H1 (cell line): Measurements from ENCODE around the gene CHST2. TPM values are rescaled to one million over a fixed set of nuclear protein-coding genes. Genes with fewer than 3 reads are reported as not detected.

Experiments used
- CTCF ChIA-PET: fragments of 300-600 bp; sonication (Branson Sonifier 250); formaldehyde crosslinking; loops from one replicate; lab custom pipeline; 2021; ENCODE audit not compliant: partially characterized antibody; lab: Charles Lee
- POLR2A ChIA-PET: fragments of 300-600 bp; sonication (Branson Sonifier 250); formaldehyde crosslinking; loops from one replicate; lab custom pipeline; 2021; ENCODE audit warnings: inconsistent platforms; ENCODE audit not compliant: partially characterized antibody; lab: Charles Lee
- DNase-seq, 2 experiments: peaks; one replicate each; pipeline versions ENCODE4 v3.0.0 to v3.0.0-alpha.2; 2010 to 2022; ENCODE audit warnings: low spot score in 2 of 2, low read depth in 1 of 2, mixed read lengths in 1 of 2
- FAIRE-seq: peaks from 2 replicates; lab custom pipeline; 2011; peaks lifted over from hg19 to GRCh38; lab: Jason Lieb, UNC
- H2AFZ ChIP-seq: 2 replicates; pipeline ENCODE4 v1.8.1; 2012; ENCODE audit warnings: low read length, inconsistent platforms
- H2AK5ac ChIP-seq: 2 replicates; pipeline ENCODE4 v1.6.1; 2013; ENCODE audit warnings: low read depth, low read length
- H2BK120ac ChIP-seq: replicated peaks from 2 replicates; pipeline ENCODE3; 2013; ENCODE audit warnings: low read depth, low read length, inconsistent platforms
- H2BK12ac ChIP-seq: 2 replicates; pipeline ENCODE4 v1.6.1; 2013; ENCODE audit warnings: low read depth, low read length
- H2BK15ac ChIP-seq: 2 replicates; pipeline ENCODE4 v1.6.1; 2013; ENCODE audit warnings: low read length
- H2BK20ac ChIP-seq: 2 replicates; pipeline ENCODE4 v1.6.1; 2013; ENCODE audit warnings: low read length
- H2BK5ac ChIP-seq: 2 replicates; pipeline ENCODE4 v1.6.1; 2013; ENCODE audit warnings: low read depth, low read length
- H3K14ac ChIP-seq: 2 replicates; pipeline ENCODE4 v1.6.1; 2013; ENCODE audit warnings: inconsistent platforms; ENCODE audit not compliant: insufficient read length
- H3K18ac ChIP-seq: 2 replicates; pipeline ENCODE4 v1.6.1; 2013; ENCODE audit warnings: low read length; ENCODE audit errors: extremely low read depth
- H3K23ac ChIP-seq: 2 replicates; pipeline ENCODE4 v1.6.1; 2013; ENCODE audit warnings: inconsistent platforms; ENCODE audit not compliant: insufficient read length
- H3K23me2 ChIP-seq: 2 replicates; pipeline ENCODE4 v1.6.1; 2013; ENCODE audit warnings: low read depth, low read length
- H3K27ac ChIP-seq: 2 replicates; pipeline ENCODE4 v1.6.1; 2011; ENCODE audit warnings: low read depth, low read length, inconsistent platforms
- H3K27me3 ChIP-seq, 4 experiments: replicated peaks in 1 of 4; 1 replicate in 1 of 4; 2 replicates in 3 of 4; pipeline versions ENCODE4 v1.6.1 to v1.8.1; 2011 to 2013; ENCODE audit warnings: low read length in 3 of 4, mild to moderate bottlenecking in 3 of 4, inconsistent platforms in 2 of 4, mixed read lengths in 2 of 4, moderate library complexity in 1 of 4; ENCODE audit not compliant: control insufficient read depth in 3 of 4, insufficient read depth in 3 of 4; ENCODE audit errors: extremely low read depth in 1 of 4
- H3K36me3 ChIP-seq, 4 experiments: 2 replicates each; pipeline versions ENCODE4 v1.6.1 to v1.8.1; 2011 to 2013; ENCODE audit warnings: mild to moderate bottlenecking in 4 of 4, low read length in 3 of 4, moderate library complexity in 2 of 4, control low read depth in 1 of 4, inconsistent platforms in 1 of 4; ENCODE audit not compliant: insufficient read depth in 4 of 4, control insufficient read depth in 2 of 4
- H3K4ac ChIP-seq: replicated peaks from 2 replicates; pipeline ENCODE3; 2013; ENCODE audit warnings: low read length, low read depth, mixed read lengths, inconsistent platforms; ENCODE audit not compliant: insufficient read length
- H3K4me1 ChIP-seq, 4 experiments: replicated peaks in 1 of 4; 1 replicate in 1 of 4; 2 replicates in 3 of 4; pipeline versions ENCODE4 v1.6.1 to v1.8.1; 2011 to 2013; ENCODE audit warnings: low read length in 3 of 4, inconsistent platforms in 2 of 4, mixed read lengths in 1 of 4; ENCODE audit not compliant: insufficient read depth in 4 of 4, control insufficient read depth in 3 of 4
- H3K4me2 ChIP-seq, 2 experiments: 2 replicates each; pipeline versions ENCODE4 v1.6.1 to v1.8.1; 2011 to 2013; ENCODE audit warnings: low read depth in 2 of 2, low read length in 2 of 2, control low read depth in 1 of 2, inconsistent platforms in 1 of 2, mild to moderate bottlenecking in 1 of 2; ENCODE audit not compliant: insufficient read depth in 1 of 2
- H3K4me3 ChIP-seq, 4 experiments: fragments of 200-600, 300-600 bp in 1 of 4; sonication (generic), shearing (Covaris generic), sonication (Bioruptor Twin) in 1 of 4; 2 replicates each; pipeline versions ENCODE4 v1.5.1 to v1.8.1; 2011 to 2016; ENCODE audit warnings: low read length in 4 of 4, low read depth in 3 of 4, control low read depth in 2 of 4, inconsistent platforms in 2 of 4, mild to moderate bottlenecking in 2 of 4, mixed read lengths in 1 of 4, moderate library complexity in 1 of 4; ENCODE audit not compliant: insufficient read depth in 2 of 4; ENCODE audit errors: extremely low read depth in 1 of 4
- H3K56ac ChIP-seq: replicated peaks from 2 replicates; pipeline ENCODE3; 2013; ENCODE audit warnings: low read depth, mild to moderate bottlenecking, mixed read lengths, low read length, inconsistent platforms; ENCODE audit not compliant: insufficient read length
- H3K79me1 ChIP-seq: 2 replicates; pipeline ENCODE4 v1.6.1; 2013; ENCODE audit warnings: low read depth, low read length, control low read depth
- H3K79me2 ChIP-seq, 2 experiments: 2 replicates each; pipeline versions ENCODE4 v1.6.1 to v1.8.1; 2012 to 2013; ENCODE audit warnings: low read length in 2 of 2, mild to moderate bottlenecking in 2 of 2, inconsistent platforms in 1 of 2; ENCODE audit not compliant: insufficient read depth in 2 of 2, control insufficient read depth in 1 of 2
- H3K9ac ChIP-seq, 4 experiments: replicated peaks in 1 of 4; 1 replicate in 1 of 4; 2 replicates in 3 of 4; pipeline versions ENCODE4 v1.6.1 to v1.8.1; 2011 to 2013; ENCODE audit warnings: low read depth in 3 of 4, low read length in 3 of 4, control low read depth in 2 of 4, mild to moderate bottlenecking in 2 of 4, moderate library complexity in 2 of 4, inconsistent platforms in 1 of 4; ENCODE audit errors: extremely low read depth in 1 of 4
- H3K9me3 ChIP-seq, 2 experiments: 2 replicates each; pipeline versions ENCODE4 v1.6.1 to v1.8.1; 2012 to 2013; ENCODE audit warnings: mild to moderate bottlenecking in 2 of 2, moderate library complexity in 2 of 2, control low read depth in 1 of 2, inconsistent platforms in 1 of 2, low read depth in 1 of 2, low read length in 1 of 2, mixed read lengths in 1 of 2; ENCODE audit not compliant: insufficient read depth in 2 of 2
- H4K20me1 ChIP-seq, 2 experiments: replicated peaks in 1 of 2; 2 replicates each; pipeline versions ENCODE3 to v1.8.1; 2011 to 2013; ENCODE audit warnings: inconsistent platforms in 2 of 2, low read length in 2 of 2, mild to moderate bottlenecking in 1 of 2; ENCODE audit not compliant: insufficient read depth in 2 of 2, control insufficient read depth in 1 of 2
- H4K5ac ChIP-seq: 2 replicates; pipeline ENCODE4 v1.6.1; 2013; ENCODE audit warnings: low read length, low read depth, mixed read lengths, inconsistent platforms; ENCODE audit not compliant: insufficient read length
- H4K8ac ChIP-seq: 2 replicates; pipeline ENCODE4 v1.8.0; 2013; ENCODE audit warnings: mild to moderate bottlenecking, moderate library complexity, low read length, inconsistent platforms; ENCODE audit not compliant: insufficient read depth; ENCODE audit errors: extremely low read depth
- H4K91ac ChIP-seq: replicated peaks from 2 replicates; pipeline ENCODE3; 2013; ENCODE audit warnings: low read length, mixed read lengths, inconsistent platforms; ENCODE audit not compliant: insufficient read length
- ASH2L ChIP-seq: fragments of 200-600, 300-600 bp; sonication (generic); IDR thresholded peaks from one replicate; pipeline ENCODE4 v1.7.1; 2017; ENCODE audit warnings: low read length
- FOSL1 ChIP-seq: IDR thresholded peaks from 2 replicates; pipeline ENCODE4 v1.6.1; 2011; ENCODE audit warnings: mild to moderate bottlenecking, low read depth, low read length, moderate library complexity; ENCODE audit not compliant: insufficient read depth
- NANOG ChIP-seq: IDR thresholded peaks from 2 replicates; pipeline ENCODE4 v1.6.1; 2011; ENCODE audit warnings: low read length, low read depth, mild to moderate bottlenecking, inconsistent platforms; ENCODE audit not compliant: insufficient read depth, poor library complexity, severe bottlenecking
- RFX5 ChIP-seq: IDR thresholded peaks from 2 replicates; pipeline ENCODE4 v1.6.1; 2011; ENCODE audit warnings: low read depth, low read length, improper control_type of control experiment, borderline replicate concordance
- SP2 ChIP-seq: IDR thresholded peaks from 2 replicates; pipeline ENCODE4 v1.6.1; 2012; ENCODE audit warnings: mild to moderate bottlenecking, low read length, inconsistent platforms
- WGBS, 2 experiments: shearing (Covaris generic) in 1 of 2; methylation state at CpG; one replicate each; pipeline versions ENCODE4 v1.1.6 to v1.1.7; 2013 to 2015; ENCODE audit warnings: low lambda C conversion rate in 2 of 2, mixed read lengths in 2 of 2, inconsistent platforms in 1 of 2, low coverage in 1 of 2, missing lambda C conversion rate in 1 of 2; ENCODE audit not compliant: insufficient replicate concordance in 2 of 2, insufficient coverage in 1 of 2, insufficient read length in 1 of 2; ENCODE audit errors: extremely low coverage in 1 of 2, missing lambda C conversion rate in 1 of 2; 5-methylcytosine and 5-hydroxymethylcytosine counted together
- polyA plus RNA-seq, 7 experiments: library from polyadenylated mRNA; depleted of rRNA in 3 of 7; stranded (reverse) in 5 of 7; unstranded in 2 of 7; fragments of >200 nt in 5 of 7; fragments of 200-250 nt in 2 of 7; gene quantifications; 1 replicate in 5 of 7; 2 replicates in 1 of 7; 4 replicates in 1 of 7; pipeline versions ENCODE4 v1.2.1 to v1.2.3, GENCODE V29; 2011 to 2013; ENCODE audit warnings: missing spikeins in 2 of 7, mixed read lengths in 2 of 7
- total RNA-seq: library from RNA; stranded (reverse); fragmentation: NEBNext Ultra II Directional; extraction: Animal tissue kit (Norgen Biotek cat#: 25700); gene quantifications from 2 replicates; pipeline ENCODE4 v1.2.1, GENCODE V29; 2021

Gene CHST2
- total and polyA plus RNA-seq, 2 of the 8 experiments (the other 6 are each of a cell fraction or from before 2014, with no cell fraction given) = 3.2 to 15.1 TPM

DNA sequence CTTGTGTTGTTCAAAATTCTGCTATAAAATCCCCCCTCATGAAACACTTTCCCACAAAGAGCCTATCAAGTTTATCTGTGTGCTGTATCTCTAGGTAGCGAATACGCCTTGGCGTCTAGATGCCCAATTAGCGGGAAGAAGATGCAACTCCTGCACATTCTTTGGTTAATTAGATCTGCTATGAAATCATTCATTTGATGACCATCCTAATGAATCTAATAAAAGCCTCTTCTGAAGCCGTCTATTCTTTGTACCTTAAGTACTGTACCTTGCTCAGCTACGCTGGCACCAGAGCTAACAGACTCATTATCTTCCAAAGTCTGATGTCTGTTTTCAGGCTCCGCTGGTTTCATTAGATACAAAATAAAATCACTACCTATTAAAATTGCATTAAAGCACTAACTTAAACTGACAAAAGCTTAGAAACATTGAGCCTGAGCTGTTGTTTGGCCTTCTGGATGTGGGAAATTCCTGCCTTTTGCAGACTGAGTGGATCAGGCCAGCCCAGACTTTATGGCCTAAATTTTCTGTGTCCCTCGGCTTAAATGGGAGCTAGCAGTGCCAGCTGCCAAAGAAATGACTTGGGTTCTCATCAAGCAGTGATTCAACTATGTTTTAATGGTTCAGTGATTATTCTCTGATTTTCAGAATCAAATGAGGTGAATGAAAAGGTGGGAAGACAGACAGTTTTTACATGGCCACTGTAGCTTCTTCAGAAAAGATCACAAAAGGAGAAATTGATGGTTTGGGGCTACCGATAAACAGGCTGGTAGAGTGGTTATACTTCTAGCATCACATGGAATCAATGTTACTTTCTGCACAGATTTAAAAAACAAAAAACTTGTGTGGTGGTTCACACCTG lies 28.4 kb upstream of the CHST2 start:
- POLR2A ChIA-PET = interaction anchor here (1.6 kb wide), 1 partner anchor 16 kb away, joined by 3 read pairs; no protein-coding TSS in a partner anchor
- no peak overlapping the region for H2BK120ac ChIP-seq
- H3K9ac ChIP-seq = no peak overlapping the region
- no peak overlapping the region for H3K14ac ChIP-seq
- no peak for FAIRE-seq
- no peak overlapping the region for H4K91ac ChIP-seq
- no peaks in the 10 kb centered on the region for H3K79me2 ChIP-seq
- peaks cover 0 to 4% of the 10 kb centered on the region in 2 experiments; a peak in 1 of 4 replicates for H3K9me3 ChIP-seq
- H3K18ac ChIP-seq = no peak overlapping the region
- H2BK15ac ChIP-seq = no peak overlapping the region
- H3K36me3 ChIP-seq = no peaks in the 10 kb centered on the region
- no peaks in the 10 kb centered on the region for H3K23me2 ChIP-seq
- TF ChIP-seq RFX5 (no peak), ASH2L (no peak), NANOG (no peak), FOSL1 (no peak), SP2 (no peak)
- TF ChIP-seq, all 59 proteins: peak for 0
- no peak overlapping the region for H3K4ac ChIP-seq
- no peaks in the 10 kb centered on the region for H3K79me1 ChIP-seq
- H3K23ac ChIP-seq = no peak overlapping the region
- no peak overlapping the region for H2BK20ac ChIP-seq
- no peaks in the 10 kb centered on the region for H3K27me3 ChIP-seq
- no peak overlapping the region for H2AK5ac ChIP-seq
- H3K4me3 ChIP-seq = no peak overlapping the region
- CTCF ChIA-PET = interaction anchor here (0.6 to 1.6 kb wide), 3 partner anchors 17 to 672 kb away, joined by 3 read pairs; no protein-coding TSS in a partner anchor
- H2BK12ac ChIP-seq = no peak overlapping the region
- H3K4me1 ChIP-seq = no peaks in the 10 kb centered on the region
- H4K5ac ChIP-seq = no peak overlapping the region
- no peak overlapping the region for H3K4me2 ChIP-seq
- no peak for DNase-seq
- H2BK5ac ChIP-seq = no peak overlapping the region
- no peak overlapping the region for H3K27ac ChIP-seq
- 89% methylated on average over 9 of the region's 9 CpGs; no CpG with 5 or more reads in 1 of the 2 experiments for WGBS, 2 experiments
- no peak overlapping the region for H4K8ac ChIP-seq
- no peaks in the 10 kb centered on the region for H4K20me1 ChIP-seq
- H2AFZ ChIP-seq = no peak overlapping the region
- H3K56ac ChIP-seq = no peak overlapping the region
